ENCODE results near the gene INTS6.

INTS6 gene

DNA sequence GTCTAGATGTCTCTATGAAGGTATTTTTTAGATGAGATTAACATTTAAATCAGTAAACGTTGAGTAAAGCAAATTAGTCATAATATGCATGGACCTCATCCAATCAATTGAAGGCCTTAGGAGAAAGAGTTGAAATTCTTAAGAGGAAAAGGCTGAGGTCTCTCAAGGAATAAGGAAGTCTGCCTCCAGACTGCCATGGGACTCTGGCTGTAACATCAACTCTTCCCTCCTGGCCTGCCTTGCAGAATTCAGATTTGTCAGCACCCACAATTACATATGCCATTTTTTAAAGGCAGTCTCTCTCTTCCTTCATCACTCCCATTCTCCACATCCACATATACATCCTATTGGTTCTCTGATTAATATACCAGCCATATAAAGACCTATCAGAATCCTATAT is 28.8 kb upstream of the INTS6 start:
- Histone ChIP-seq H3K27ac (ENCODE audit: poor library complexity, severe bottlenecking) (no peak overlapping the region), H3K9me3 (ENCODE audit: severe bottlenecking) (no peaks in the 10 kb centered on the region), H3K4me1 (ENCODE audit: insufficient read depth, poor library complexity, severe bottlenecking) (peaks cover 7% of the 10 kb centered on the region), H3K27me3 (ENCODE audit: insufficient read depth, poor library complexity, severe bottlenecking) (no peaks in the 10 kb centered on the region), H3K36me3 (ENCODE audit: low read depth) (no peaks in the 10 kb centered on the region), H3K4me3 (ENCODE audit: severe bottlenecking) (no peak overlapping the region)
- DNase-seq (ENCODE audit: low spot score) (no peak), ATAC-seq (ENCODE audit: low read depth) (no peak)
- TF ChIP-seq, protein P1, sequence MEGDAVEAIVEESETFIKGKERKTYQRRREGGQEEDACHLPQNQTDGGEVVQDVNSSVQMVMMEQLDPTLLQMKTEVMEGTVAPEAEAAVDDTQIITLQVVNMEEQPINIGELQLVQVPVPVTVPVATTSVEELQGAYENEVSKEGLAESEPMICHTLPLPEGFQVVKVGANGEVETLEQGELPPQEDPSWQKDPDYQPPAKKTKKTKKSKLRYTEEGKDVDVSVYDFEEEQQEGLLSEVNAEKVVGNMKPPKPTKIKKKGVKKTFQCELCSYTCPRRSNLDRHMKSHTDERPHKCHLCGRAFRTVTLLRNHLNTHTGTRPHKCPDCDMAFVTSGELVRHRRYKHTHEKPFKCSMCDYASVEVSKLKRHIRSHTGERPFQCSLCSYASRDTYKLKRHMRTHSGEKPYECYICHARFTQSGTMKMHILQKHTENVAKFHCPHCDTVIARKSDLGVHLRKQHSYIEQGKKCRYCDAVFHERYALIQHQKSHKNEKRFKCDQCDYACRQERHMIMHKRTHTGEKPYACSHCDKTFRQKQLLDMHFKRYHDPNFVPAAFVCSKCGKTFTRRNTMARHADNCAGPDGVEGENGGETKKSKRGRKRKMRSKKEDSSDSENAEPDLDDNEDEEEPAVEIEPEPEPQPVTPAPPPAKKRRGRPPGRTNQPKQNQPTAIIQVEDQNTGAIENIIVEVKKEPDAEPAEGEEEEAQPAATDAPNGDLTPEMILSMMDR (IDR thresholded peaks at IDR 0.05; ENCODE audit: poor library complexity, severe bottlenecking), result no peak

- ATAC-seq (ENCODE audit: low read depth) (peak; percentile 84), DNase-seq (ENCODE audit: low spot score) (no peak)
- Histone ChIP-seq H3K4me3 (ENCODE audit: severe bottlenecking) (no peak overlapping the region), H3K9me3 (ENCODE audit: severe bottlenecking) (no peaks in the 10 kb centered on the region), H3K4me1 (ENCODE audit: insufficient read depth, poor library complexity, severe bottlenecking) (peaks cover 12% of the 10 kb centered on the region), H3K27me3 (ENCODE audit: insufficient read depth, poor library complexity, severe bottlenecking) (no peaks in the 10 kb centered on the region), H3K27ac (ENCODE audit: poor library complexity, severe bottlenecking) (no peak overlapping the region), H3K36me3 (ENCODE audit: low read depth) (no peaks in the 10 kb centered on the region)
- TF ChIP-seq, protein P1 (IDR thresholded peaks at IDR 0.05; ENCODE audit: poor library complexity, severe bottlenecking), result no peak
Measured at GRCh38 chr13:51479199-51479523, 26.3 kb upstream of the INTS6 start.

DNA sequence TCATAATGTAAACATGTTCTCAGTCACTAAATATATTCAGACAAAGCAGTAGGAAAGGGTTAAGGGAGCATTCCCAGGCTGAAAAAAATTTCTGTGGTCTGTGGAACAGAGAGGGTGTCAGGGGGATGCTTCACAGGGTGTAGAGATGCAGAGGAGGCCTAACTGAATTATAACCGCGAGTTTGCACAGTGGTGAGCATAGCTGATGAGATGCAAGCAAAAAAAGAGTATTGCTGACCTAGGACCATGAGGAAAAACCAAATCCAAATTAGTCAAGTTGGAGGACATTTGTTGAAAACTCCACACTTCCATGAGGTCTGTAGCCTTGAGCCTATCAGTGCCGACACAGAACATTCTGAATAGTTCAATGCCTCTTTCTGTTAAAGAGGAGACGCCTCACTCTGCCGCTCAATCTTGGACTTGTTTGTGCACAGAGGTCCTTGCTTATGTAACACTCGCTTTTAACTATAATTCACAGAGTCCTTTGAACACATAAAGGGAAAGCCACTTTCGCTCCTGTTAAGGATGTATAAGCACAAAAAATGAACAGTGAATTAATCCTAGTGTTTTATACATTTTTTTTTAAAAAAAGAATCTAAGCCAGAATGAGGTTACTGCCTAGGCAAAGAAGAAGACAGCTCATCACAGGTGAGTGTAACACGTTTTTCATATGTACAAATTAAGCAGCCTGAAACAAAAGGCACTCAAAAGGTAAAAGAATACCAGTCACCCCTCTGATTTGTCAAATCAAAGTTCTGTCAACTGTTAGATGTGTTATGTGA is 25.8 kb upstream of the INTS6 start:
- Histone ChIP-seq H3K4me3 (ENCODE audit: severe bottlenecking) (no peak overlapping the region), H3K4me1 (ENCODE audit: insufficient read depth, poor library complexity, severe bottlenecking) (peaks cover 12% of the 10 kb centered on the region), H3K27ac (ENCODE audit: poor library complexity, severe bottlenecking) (no peak overlapping the region), H3K36me3 (ENCODE audit: low read depth) (no peaks in the 10 kb centered on the region), H3K27me3 (ENCODE audit: insufficient read depth, poor library complexity, severe bottlenecking) (no peaks in the 10 kb centered on the region), H3K9me3 (ENCODE audit: severe bottlenecking) (no peaks in the 10 kb centered on the region)
- no peak for DNase-seq (ENCODE audit: low spot score)
- ATAC-seq (ENCODE audit: low read depth), result peak; percentile 14; the same call in 1 of the 3 replicates
- TF ChIP-seq, protein P1 (IDR thresholded peaks at IDR 0.05; ENCODE audit: poor library complexity, severe bottlenecking), result no peak

DNA sequence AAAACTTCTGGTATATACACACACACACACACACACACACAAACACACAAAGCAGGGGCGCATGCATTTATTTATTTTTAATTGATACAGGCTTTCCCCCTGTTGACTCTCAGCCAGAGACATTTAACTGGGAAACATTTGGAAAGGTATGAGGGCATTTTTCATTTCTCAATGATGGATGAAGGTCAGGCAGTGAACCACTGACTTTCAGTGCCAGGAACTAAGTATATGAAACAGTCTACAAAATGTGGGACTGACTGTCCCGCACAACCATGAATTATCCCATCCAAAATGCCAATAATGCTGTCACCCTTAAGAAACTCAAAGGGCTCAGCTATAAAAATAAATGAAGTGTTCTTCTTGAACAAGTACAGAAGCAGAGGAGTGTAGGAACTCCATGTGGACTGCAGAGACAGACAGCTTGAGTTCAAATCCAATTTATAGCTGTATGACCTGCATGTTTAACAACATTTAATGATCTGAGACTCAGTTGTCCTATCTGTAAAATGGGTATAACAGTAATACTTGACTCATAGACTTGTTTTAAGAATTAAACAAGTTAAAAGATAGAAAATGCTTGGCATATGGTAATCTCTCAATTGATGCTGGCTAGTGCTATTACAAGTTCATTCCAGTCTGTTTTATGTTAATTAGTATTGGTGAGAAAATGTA is 25.0 kb upstream of the INTS6 start:
- no peak overlapping the region for H3K27ac ChIP-seq (ENCODE audit: poor library complexity, severe bottlenecking)
- TF ChIP-seq, protein P1 (IDR thresholded peaks at IDR 0.05; ENCODE audit: poor library complexity, severe bottlenecking), result no peak
- no peaks in the 10 kb centered on the region for H3K9me3 ChIP-seq (ENCODE audit: severe bottlenecking)
- no peaks in the 10 kb centered on the region for H3K36me3 ChIP-seq (ENCODE audit: low read depth)
- ATAC-seq (ENCODE audit: low read depth) (no peak), DNase-seq (ENCODE audit: low spot score) (no peak)
- H3K4me3 ChIP-seq (ENCODE audit: severe bottlenecking), result no peak overlapping the region
- peaks cover 12% of the 10 kb centered on the region for H3K4me1 ChIP-seq (ENCODE audit: insufficient read depth, poor library complexity, severe bottlenecking)
- H3K27me3 ChIP-seq (ENCODE audit: insufficient read depth, poor library complexity, severe bottlenecking), result no peaks in the 10 kb centered on the region

DNA sequence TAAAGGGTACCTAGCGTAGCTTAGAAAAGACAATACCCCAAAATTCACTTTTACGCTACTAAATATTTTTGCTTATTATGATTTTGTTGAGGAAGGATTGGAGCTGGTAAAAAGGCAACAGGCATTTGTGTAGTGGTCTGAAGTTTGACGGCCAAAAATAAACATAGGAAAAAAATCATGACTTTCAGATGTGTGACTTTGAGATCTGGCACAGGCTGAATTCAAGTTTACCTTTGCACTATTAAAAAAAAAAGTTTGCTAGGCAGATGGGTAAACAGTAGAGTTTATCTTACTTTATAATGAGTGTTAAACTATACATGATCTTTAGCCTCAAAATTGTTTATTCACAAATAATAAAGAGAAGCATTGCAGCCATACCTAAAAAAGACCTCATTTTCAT is 24.3 kb upstream of the INTS6 start:
- no peaks in the 10 kb centered on the region for H3K36me3 ChIP-seq (ENCODE audit: low read depth)
- no peaks in the 10 kb centered on the region for H3K27me3 ChIP-seq (ENCODE audit: insufficient read depth, poor library complexity, severe bottlenecking)
- H3K27ac ChIP-seq (ENCODE audit: poor library complexity, severe bottlenecking), result no peak overlapping the region
- H3K4me3 ChIP-seq (ENCODE audit: severe bottlenecking), result no peak overlapping the region
- H3K9me3 ChIP-seq (ENCODE audit: severe bottlenecking), result no peaks in the 10 kb centered on the region
- peaks cover 12% of the 10 kb centered on the region for H3K4me1 ChIP-seq (ENCODE audit: insufficient read depth, poor library complexity, severe bottlenecking)
- DNase-seq (ENCODE audit: low spot score) (no peak), ATAC-seq (ENCODE audit: low read depth) (no peak)
- TF ChIP-seq, protein P1 (IDR thresholded peaks at IDR 0.05; ENCODE audit: poor library complexity, severe bottlenecking), result no peak

Measured in RWPE2 (cell line).